ENCODE results near the gene ELMO1.

- no peak for TF ChIP-seq REST (IDR thresholded peaks at IDR 0.05; ENCODE audit: unreplicated experiment)
- TF ChIP-seq CTCF (conservative IDR thresholded peaks at IDR 0.05; ENCODE audit: low read depth in 2 of 2), result no peak
- no peak for TF ChIP-seq EZH2phosphoT487 (IDR thresholded peaks at IDR 0.05; ENCODE audit: unreplicated experiment)
- no peak for TF ChIP-seq POLR2AphosphoS5 (IDR thresholded peaks at IDR 0.05; ENCODE audit: low read depth)
- TF ChIP-seq EZH2 (IDR thresholded peaks at IDR 0.05; ENCODE audit: low read depth, unreplicated experiment), result no peak
- TF ChIP-seq JUNB (IDR thresholded peaks at IDR 0.05; ENCODE audit: unreplicated experiment), result no peak
- no peak for TF ChIP-seq CREB1 (CRISPR knock-in tag; IDR thresholded peaks at IDR 0.05; ENCODE audit: low read depth)
- no peak for TF ChIP-seq ZNF114 (CRISPR knock-in tag; IDR thresholded peaks at IDR 0.05)
Measured at GRCh38 chr7:37353949-37354655, 94.6 kb downstream of the ELMO1 start.

Data from GM23338 (cell line).